HG02852 (cell line): ENCODE measurements around the gene TAS2R30.
A peak's percentile ranks its signal among the peaks of the same experiment; 100 is the strongest.

Experiments
- ATAC-seq: cut with Tn5 transposase; IDR thresholded peaks from one replicate; pipeline ENCODE4 v1.9.1; 2021; ENCODE audit warnings: mild to moderate bottlenecking, moderate library complexity; ENCODE audit not compliant: unreplicated experiment

Gene TAS2R30, protein sequence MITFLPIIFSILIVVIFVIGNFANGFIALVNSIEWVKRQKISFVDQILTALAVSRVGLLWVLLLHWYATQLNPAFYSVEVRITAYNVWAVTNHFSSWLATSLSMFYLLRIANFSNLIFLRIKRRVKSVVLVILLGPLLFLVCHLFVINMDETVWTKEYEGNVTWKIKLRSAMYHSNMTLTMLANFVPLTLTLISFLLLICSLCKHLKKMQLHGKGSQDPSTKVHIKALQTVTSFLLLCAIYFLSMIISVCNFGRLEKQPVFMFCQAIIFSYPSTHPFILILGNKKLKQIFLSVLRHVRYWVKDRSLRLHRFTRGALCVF

DNA sequence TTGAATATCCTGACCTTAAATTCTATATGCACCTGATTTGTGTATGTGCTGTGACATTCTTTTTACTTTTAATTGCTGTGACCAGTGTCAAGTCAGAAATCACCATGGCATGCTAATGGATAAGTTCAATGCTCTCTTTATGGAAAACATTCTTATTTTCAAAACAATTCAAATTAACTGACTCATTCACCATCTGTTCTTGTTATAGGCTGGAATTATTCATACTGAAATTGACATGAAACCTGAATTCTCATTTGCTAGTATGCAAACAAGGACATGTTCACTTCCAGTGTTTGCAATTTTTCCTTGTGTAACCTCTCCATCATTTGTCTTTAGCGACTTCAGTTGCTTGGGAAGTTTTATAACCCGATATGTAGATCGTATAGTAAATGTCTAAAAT, at the start of gene TAS2R30:
Gene TAS2R30, minus strand, starts transcription at position 340 of the 400 bp plus-strand sequence. CDS start 400 bp downstream, outside the sequence.
- no peak for ATAC-seq

DNA sequence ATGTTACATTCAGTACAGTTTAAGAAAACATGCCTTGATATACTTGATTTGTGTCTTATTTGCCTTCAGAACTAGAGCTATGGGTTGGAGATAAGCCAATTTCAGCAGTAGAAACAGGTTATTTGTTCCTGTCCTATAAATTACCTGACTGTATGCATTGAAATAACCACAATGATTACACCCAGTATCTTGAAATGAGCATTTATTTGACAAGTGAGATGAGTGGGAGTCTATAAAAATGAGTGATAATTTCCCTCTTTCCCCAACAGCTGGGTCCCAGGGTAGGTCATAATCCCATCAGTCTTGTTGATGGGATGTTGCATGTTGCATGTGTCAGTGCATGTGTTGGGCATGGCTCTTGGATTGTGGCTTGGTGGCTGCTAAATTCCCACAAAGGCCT, 48.6 kb upstream of the TAS2R30 start:
- ATAC-seq = no peak

DNA sequence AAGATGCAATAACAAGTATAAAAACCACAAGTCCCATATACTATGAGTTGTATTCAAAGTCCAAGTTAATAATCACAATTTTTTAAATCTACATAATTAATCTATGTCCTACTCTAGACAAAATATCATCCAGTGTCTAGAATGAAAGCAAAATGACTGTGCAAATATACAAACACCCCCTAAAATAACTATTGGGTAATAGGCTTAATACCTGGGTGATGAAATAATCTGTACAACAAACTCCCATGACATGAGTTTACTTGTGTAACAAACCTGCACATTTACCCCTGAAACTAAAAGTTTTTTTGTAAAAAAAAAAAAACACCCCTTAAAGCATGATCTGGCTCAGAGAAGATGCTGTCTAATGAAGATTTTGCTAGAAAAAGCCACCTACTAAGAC, 48.1 kb upstream of the TAS2R30 start:
- no peak for ATAC-seq

DNA sequence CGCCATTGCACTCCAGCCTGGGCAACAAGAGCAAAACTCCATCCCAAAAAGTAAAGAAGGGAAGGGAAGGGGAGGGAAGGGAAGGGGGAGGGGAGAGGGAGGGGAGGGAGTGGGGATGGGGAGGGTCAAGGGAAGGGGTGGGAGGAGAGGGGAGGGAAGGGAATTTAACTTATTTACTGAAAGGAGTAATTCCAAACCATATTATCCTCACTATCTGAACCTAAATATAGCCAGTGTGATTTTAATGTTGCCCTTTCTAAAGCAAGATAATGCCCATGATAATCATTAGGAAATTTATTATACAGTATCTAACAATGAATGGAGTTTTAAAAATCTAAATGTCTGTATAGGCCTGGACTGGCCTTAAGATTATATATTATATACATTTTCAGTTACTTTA, 43.8 kb upstream of the TAS2R30 start:
- no peak for ATAC-seq

DNA sequence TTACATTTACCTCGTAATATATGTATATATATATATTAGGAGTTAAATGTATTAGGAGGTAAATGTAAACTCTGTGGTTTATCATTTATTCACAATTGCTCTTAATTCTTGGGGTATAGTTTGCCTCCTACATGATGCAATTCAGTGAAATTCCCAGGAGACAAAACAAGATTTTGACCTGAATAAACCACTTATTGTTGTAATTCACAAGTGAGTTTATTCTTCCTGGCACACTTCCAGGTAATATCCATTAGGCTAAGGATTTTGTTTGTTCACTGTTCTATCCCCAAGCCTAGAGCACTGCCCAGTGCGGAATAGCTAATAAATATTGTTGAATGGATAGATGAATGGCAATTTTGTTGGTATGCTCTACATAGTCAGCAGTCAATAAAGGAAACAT, 39.6 kb upstream of the TAS2R30 start:
- no peak for ATAC-seq

DNA sequence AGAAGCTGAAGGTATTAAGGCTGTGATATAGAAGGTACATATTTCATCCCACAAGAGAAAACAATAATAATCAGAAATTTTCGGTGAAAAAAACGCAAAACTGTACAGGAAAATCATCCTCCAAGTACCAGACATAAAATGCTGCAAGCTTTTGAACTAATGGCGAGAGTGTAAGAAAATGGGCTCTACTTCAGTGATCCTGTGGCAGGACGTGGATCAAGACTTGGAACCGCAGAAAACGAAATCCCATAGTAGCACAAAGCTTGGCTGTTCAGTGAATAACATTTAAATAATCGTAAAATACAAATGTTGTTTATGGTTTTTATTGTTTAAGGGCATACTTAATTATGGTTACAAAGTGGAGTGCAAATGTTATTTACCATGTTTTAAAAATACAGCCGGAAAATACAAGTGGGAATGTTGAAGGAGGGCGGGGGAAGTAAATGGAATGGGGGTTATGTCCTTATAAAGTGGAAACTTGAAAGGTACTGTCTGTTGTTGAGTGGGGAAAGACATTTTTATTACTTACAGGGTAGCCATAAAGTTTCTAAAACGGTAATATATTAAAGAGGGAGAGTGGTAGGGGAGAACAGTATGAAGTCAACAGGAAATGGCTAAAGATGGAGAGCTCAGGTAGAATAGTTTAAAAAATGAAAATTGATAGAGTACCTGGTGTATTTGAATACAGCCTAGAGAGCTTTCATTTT, 37.7 kb upstream of the TAS2R30 start:
- no peak for ATAC-seq

DNA sequence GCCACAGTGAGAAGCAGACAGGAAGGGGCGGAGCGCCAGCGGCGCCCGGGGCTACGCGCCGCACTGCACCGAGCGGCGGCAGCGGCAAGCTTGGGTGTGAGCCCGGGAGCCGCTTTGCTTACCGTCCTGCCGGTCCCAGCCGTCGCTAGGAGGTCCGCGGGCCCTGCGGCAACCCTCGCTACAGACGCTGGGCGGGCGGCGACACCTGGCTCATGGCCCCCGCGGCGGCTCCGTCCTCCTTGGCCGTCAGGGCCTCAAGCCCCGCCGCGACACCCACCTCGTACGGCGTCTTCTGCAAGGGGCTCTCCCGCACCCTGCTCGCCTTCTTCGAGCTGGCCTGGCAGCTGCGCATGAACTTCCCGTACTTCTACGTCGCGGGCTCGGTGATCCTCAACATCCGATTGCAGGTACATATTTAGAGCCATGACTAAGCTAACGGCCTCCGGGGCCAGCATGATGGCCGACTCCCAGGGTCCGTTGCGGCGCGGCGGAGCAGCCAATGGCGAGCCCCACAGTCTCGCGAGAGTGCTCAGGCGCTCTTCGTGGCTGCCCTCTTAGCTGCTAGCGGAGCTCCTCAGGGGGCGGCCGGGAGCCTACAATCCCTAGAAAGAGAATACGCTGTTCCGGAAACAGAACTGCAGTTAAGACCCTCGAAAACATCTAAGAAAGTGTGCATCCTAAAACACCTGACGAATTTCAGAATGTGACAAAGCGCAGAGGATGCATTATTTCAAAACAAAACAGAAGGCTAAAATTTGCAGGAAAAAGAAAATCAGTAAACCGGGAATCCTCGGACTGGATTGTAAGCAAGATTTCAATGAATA, 36.9 kb upstream of the TAS2R30 start, which contains the start of gene SMIM10L1:
Gene SMIM10L1, plus strand, starts transcription at position 50 of the 824 bp plus-strand sequence. Its CDS starts 163 bp downstream, at position 213.
- peak; percentile 97 for ATAC-seq

DNA sequence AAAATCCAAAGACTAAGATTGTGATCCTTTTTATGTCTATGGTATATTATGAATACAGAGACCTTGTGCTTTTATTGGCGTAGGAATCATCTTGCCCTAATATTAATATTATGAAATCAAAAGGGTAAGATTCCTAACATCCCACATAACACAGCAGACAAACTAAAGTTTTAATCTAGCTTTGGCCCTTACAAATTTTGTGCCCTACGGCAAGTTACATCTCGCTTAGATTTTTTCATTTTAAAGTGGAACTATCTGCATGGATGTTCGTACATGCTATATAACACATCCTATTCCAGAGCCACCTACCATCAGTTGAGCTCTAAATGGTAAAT, 36.3 kb upstream of the TAS2R30 start:
- no peak for ATAC-seq

DNA sequence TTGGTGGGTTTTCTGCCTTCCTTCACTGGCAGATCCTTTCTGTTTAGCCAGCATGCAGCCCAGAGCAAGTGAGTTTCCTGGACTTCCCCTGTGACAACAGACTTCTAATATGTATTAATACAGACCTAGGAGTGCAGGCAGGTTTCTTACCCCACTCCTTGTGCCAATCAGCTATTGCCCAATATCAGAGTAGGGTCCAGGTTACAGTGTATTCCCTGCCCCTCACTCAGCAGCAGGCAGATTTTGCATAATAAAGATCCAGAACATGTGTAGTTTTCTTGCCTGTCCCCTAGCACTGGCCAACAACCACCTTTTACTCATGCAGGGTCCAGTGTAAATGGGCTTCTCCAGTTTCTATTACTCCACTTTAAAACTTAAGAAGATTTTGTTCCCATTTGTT, 31.9 kb upstream of the TAS2R30 start:
- no peak for ATAC-seq

DNA sequence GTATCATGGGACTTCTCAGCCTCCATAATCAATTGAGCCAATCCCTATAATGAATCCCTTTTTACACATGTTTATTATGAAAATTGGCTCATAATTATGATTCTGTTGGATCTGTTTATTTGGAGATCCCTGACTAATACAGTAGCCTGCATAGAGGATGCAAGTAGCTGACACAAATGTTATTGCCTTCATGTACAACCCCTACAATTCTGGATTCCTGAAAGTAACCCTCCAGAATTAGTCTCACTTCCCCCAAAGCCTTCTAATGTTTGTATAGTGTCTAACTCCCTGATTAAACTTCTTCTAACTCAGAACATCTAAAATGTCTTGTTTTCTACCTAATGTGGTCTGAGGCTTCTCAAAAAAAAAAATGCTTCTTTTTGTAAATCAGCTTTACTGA, 29.9 kb upstream of the TAS2R30 start:
- ATAC-seq = no peak

DNA sequence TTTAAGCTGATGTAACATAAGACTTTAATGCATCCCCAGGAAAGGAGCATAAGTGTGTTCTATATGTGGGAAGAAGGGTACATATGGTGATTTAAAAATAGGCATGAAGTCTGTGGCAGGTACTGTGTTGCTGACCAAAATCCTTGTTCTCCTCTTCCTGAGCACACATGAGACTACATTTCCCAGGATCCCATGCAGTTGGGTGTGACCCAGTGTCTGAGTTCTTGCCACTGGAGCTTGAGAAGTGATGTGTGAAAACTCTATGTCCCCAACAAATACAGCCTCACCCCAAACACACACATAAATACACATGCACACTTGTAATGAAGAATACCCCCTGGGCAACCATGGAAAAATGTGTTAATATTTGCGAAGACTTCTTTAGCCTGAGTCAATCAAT, 28.1 kb upstream of the TAS2R30 start:
- ATAC-seq = no peak

DNA sequence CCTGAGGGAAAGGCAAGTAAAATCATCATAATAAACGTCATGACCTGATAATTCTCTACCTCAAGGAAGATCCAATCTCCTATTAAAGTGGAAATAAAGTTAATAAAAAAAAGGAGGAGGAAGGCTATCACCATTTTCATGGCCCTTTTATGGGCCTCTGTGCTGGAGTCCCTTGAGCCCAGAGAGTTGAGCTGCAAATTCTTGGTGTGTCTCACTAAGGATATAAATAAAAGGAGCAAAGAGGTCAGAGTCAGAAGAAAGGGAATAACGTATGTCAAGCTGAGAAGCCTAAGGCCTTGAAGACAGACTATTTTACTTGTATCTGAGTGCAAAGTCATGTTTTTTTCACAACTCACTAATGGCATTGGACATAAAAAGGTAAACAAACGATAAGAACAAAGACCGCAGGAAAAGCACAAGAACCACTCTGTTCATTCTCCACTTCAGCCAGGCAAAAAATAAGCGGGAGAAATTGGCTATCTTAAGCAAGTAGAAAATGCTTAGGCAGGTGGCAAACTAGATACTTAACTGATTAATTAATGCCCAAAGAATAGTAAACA, 24.5 kb upstream of the TAS2R30 start:
- no peak for ATAC-seq

DNA sequence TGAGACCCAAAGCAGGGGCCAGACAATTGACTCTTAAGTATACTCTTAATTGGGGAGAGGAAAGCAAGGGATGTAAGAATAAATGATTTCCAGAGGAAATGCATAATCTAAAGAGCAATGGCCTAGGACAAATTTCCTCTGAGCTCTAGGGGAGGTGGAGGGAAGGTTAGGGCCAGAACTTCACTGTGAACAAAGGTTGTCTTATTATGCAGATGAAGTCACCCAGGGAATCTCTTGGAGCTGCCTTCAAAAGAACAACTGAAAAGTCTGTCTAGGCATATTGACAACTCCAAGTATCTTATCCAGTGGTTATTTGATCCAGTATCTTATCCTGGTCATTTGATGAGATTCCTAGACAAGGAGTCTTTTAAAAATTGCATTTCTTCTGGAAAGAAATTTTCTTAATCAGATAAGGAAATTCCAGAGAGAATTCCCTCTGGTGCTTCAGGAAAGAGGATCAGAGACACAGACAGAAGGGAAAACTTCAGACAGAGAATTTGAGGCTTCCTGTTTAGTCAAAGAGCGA, 20.0 kb upstream of the TAS2R30 start:
- no peak for ATAC-seq

DNA sequence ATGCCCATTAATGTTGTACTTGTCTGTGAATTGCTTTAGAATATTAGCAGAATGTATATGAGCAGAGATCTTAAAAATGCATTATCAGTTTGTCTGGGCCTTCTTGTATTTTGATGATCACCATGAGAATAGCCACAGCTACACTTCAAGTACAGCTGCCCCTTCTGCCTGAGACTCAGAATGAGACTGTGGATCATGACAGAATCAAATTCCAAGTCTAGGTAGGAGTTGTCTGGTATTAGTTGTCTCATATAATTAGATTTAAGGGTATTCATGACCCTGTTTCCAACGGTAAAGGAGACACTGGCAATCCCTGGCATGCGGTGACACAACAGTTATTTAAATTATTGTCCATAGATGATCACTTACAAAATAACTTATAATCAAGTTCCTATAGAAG, 18.3 kb upstream of the TAS2R30 start:
- ATAC-seq = no peak

DNA sequence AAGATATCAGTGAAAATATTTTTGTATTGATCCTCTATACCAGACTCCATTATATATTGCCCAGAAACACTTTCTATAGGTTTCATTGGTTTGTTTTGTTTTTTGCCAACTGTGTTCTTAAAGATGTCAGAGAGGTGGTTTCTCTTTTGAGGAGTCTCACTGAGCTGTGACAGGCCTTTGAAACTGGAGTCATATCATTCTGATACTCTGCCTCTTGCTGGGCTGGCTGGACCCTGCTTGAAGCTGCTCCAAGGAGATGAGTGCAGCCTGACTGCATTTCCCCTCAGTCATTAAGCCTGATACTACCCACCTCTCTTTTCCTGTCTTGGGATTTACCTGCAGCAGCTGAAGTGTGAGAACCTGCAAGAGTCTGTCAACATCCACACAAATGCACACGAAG, 16.4 kb upstream of the TAS2R30 start:
- ATAC-seq = peak; percentile 76

DNA sequence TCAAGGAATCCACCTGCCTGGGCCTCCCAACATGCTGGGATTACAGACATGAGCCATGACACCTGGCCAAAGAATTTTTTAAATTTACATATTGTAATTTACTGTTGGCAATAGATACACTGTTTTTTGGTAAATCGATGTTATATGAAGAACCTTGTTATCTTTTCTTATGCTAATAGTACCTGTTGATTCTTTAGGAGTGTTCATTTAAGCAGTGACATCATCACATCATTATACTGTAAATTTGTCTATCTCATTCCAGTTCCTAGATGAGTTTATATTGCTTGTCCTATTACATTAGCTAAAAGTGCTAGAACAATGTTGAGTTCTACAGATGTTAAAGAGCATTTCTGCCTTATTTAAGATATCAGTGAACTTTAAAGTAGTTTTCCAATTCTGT, 13.0 kb upstream of the TAS2R30 start:
- ATAC-seq = no peak

DNA sequence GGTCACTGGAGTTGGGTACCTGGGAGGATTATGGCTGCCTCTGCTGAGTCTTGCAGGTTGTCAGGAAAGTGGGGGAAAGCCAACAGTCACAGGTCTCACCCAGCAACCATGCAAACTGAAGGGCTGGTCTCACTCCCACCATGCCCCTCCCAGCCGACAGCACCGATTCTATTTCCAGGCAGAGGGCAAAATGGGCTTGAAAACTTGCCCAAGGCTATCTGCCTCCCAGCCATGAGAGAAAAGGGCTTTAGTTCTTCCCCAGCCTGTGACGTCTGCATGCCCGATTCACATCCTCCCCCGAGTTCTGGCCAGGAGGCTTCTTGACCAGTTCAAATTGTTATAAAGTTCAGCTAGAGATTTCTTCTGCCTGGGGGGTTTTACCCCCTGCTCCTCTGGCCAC, 9.9 kb upstream of the TAS2R30 start:
- ATAC-seq = no peak

DNA sequence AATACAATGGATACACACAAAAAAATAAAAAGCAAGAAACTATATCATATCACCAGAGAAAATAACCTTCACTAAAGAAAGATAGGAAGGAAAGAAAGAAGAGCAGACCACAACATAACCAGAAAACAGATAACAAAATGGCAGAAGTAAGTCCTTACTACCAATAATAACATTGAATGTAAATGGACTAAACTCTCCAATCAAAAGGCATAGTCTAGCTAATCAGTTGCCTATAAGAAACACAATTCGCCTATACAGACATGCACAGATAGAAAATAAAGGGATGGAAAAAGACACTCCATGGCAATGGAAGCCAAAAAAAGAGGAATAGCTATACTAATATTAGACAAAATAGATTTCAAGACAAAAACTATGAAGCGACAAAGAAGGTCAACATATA, 8.9 kb upstream of the TAS2R30 start:
- no peak for ATAC-seq

DNA sequence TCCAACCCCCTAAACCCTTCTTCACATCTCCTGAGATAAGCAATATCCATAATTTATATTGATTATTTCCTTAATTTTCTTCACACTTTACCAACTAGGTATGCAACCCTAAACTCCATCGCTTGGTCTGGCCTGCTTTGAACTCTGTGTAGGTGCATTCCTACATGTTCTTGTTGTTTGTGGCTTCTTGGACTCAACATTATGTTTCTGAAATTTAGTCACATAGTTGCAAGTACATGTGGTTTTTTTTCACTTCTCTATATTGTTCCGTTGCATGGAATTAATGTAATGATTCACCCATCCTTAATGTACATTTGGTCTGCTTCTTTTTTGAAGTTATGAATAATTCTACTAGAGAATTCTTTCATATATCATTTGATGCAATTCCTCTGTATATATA, 1.6 kb upstream of the TAS2R30 start:
- ATAC-seq = no peak

DNA sequence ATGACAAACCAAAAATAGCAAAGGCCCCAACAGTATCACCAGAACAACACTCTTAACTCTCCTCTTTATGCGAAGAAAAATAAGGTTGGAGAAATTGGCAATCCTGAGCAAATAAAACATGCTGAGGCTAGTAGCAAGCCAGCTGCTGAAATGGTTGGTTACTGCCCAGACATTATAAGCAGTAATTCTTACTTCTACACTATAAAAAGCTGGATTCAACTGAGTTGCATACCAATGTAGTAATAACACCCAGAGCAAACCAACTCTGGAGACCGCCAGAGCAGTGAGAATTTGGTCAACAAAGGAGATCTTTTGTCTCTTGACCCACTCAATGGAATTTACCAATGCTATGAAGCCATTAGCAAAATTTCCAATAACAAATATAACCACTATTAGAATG, 628 bp downstream of the TAS2R30 start:
- ATAC-seq = no peak

DNA sequence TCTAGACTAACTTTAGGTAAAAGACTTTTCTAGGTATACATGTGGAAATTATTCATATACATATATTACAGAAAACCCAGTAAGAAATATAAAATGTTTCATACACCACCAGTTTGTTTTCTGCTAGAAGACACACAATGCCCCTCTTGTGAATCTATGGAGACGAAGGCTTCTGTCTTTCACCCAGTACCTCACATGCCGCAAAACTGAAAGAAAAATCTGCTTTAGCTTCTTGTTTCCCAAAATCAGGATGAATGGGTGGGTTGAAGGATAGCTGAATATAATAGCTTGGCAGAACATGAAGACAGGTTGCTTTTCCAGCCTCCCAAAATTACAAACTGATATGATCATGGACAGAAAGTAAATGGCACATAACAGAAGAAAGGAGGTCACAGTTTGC, 1.3 kb downstream of the TAS2R30 start:
- ATAC-seq = no peak
